Epithelial cell of proximal tubule (primary cell): Measurements from ENCODE around the gene HMHB1. TPM values are rescaled to one million over a fixed set of nuclear protein-coding genes. Genes with fewer than 3 reads are reported as not detected.

Experiments used
- DNase-seq: peaks from one replicate; pipeline ENCODE4 v3.0.0-alpha.2; 2011; ENCODE audit warnings: low read depth
- H3K4me3 ChIP-seq: 2 replicates; pipeline ENCODE4 v1.5.1; 2011; ENCODE audit warnings: low read depth, mild to moderate bottlenecking, low read length
- CTCF ChIP-seq: conservative IDR thresholded peaks from 2 replicates; pipeline ENCODE4 v1.5.1; 2012; ENCODE audit warnings: low read depth, mild to moderate bottlenecking, low read length
- total RNA-seq: library from RNA; depleted of rRNA; stranded (reverse); fragments of >200 nt; gene quantifications from 2 replicates; pipeline ENCODE4 v1.2.3, GENCODE V29; 2015

The HMHB1 gene
- total RNA-seq, 1 donor from 2014 or later, result not detected

- H3K4me3 ChIP-seq, result no peak overlapping the region
- no peak for DNase-seq
- TF ChIP-seq CTCF, result no peak
Observed at GRCh38 chr5:143836161-143836725, 24.3 kb downstream of the HMHB1 start.

GRCh38 chr5:143837306-143837848 is 25.4 kb downstream of the HMHB1 start:
- no peak for TF ChIP-seq CTCF
- DNase-seq, result no peak
- no peak overlapping the region for H3K4me3 ChIP-seq

GRCh38 chr5:143841446-143841845 is 29.5 kb downstream of the HMHB1 start:
- DNase-seq, result no peak
- no peak overlapping the region for H3K4me3 ChIP-seq
- TF ChIP-seq CTCF, result no peak

- TF ChIP-seq CTCF, result no peak
- DNase-seq, result no peak
- H3K4me3 ChIP-seq, result no peak overlapping the region
Observed at GRCh38 chr5:143842920-143843319, 31.0 kb downstream of the HMHB1 start.

GRCh38 chr5:143843461-143843860 is 31.5 kb downstream of the HMHB1 start:
- no peak for TF ChIP-seq CTCF
- DNase-seq, result no peak
- H3K4me3 ChIP-seq, result no peak overlapping the region

- H3K4me3 ChIP-seq, result no peak overlapping the region
- DNase-seq, result no peak
- no peak for TF ChIP-seq CTCF
Observed at GRCh38 chr5:143850050-143850683, 38.2 kb downstream of the HMHB1 start.

- no peak overlapping the region for H3K4me3 ChIP-seq
- TF ChIP-seq CTCF, result no peak
- no peak for DNase-seq
Observed at GRCh38 chr5:143851383-143851782, 39.4 kb downstream of the HMHB1 start.
